Stomach (tissue), 9 donors: ENCODE data around the gene PROB1. TPM values are rescaled to one million over a fixed set of nuclear protein-coding genes. Genes with fewer than 3 reads are reported as not detected.
"Not testable (repeated sequence)": the region's sequence is repeated elsewhere in the genome, so short reads cannot be mapped to it uniquely, and the experiment has no call there.

Experiments used
- DNase-seq, 2 donors: peaks; one replicate each; pipeline versions ENCODE4 v3.0.0 to v3.0.0-alpha.2; 2013 to 2019
- H3K27ac ChIP-seq, 5 donors: fragments of 200-600 bp in 4 of 5; sonication (generic) in 4 of 5; one replicate each; pipeline ENCODE4 v1.5.1; 2013 to 2019; ENCODE audit warnings: mild to moderate bottlenecking in 1 of 5, moderate library complexity in 1 of 5
- H3K27me3 ChIP-seq, 3 donors: fragments of 200-600 bp; sonication (generic); one replicate each; pipeline ENCODE4 v1.5.1; 2017 to 2019; ENCODE audit warnings: mixed run types in 1 of 3
- H3K36me3 ChIP-seq, 4 donors: fragments of 200-600 bp; sonication (generic); 1 replicate in 3 of 4; 2 replicates in 1 of 4; pipeline ENCODE4 v1.5.1; 2016 to 2019
- H3K4me1 ChIP-seq, 4 donors: fragments of 200-600 bp; sonication (generic); one replicate each; pipeline ENCODE4 v1.5.1; 2016 to 2019
- H3K4me3 ChIP-seq, 4 donors: fragments of 200-600 bp; sonication (generic) in 3 of 4; one replicate each; pipeline ENCODE4 v1.5.1; 2016 to 2019; ENCODE audit warnings: mild to moderate bottlenecking in 1 of 4
- H3K9me3 ChIP-seq, 4 donors: fragments of 200-600 bp; sonication (generic); one replicate each; pipeline ENCODE4 v1.5.1; 2016 to 2019
- EP300 ChIP-seq: sonication (generic); formaldehyde crosslinking; IDR thresholded peaks from one replicate; pipeline ENCODE4 v1.6.1; 2017; ENCODE audit warnings: antibody characterized with exemption
- POLR2A ChIP-seq, 4 donors: fragments of 450-650 bp; IDR thresholded peaks; one replicate each; pipeline ENCODE4 v1.6.1; 2016; ENCODE audit warnings: antibody characterized with exemption in 4 of 4, control low read depth in 2 of 4, mild to moderate bottlenecking in 1 of 4, moderate library complexity in 1 of 4
- POLR2AphosphoS5 ChIP-seq, 3 donors: sonication (generic); formaldehyde crosslinking; IDR thresholded peaks; one replicate each; pipeline ENCODE4 v1.6.1; 2016; ENCODE audit warnings: antibody characterized with exemption in 3 of 3
- WGBS, 5 donors: extraction: QIAGEN DNeasy Blood & Tissue Kit in 3 of 5; methylation state at CpG; one replicate each; pipeline versions ENCODE4 v1.1.5 to v1.1.7; 2013 to 2018; 5-methylcytosine and 5-hydroxymethylcytosine counted together
- intact Hi-C: fragments of 100-400 bp; cut with DNase I; formaldehyde crosslinking; loops from one replicate; pipeline ENCODE4 v1.15.1; 2023; ENCODE audit warnings: low total_unique reads
- polyA plus RNA-seq, 3 donors: library from polyadenylated mRNA; stranded (reverse); fragments of 200-250 nt; gene quantifications; one replicate each; pipeline ENCODE4 v1.2.3, GENCODE V29; 2013
- total RNA-seq, 5 donors: library from RNA; depleted of rRNA; stranded (reverse); fragments of >200 nt; gene quantifications; one replicate each; pipeline versions ENCODE4 v1.1.0 to v1.2.3, GENCODE V29; 2014 to 2016
- TF ChIP-seq, protein P1 (sequence below), 7 experiments: fragments of 450-650 bp in 4 of 7; fragments of 200-600 bp in 3 of 7; sonication (generic) in 3 of 7; IDR thresholded peaks; one replicate each; pipeline ENCODE4 v1.5.1; 2016 to 2019; ENCODE audit warnings: antibody characterized with exemption in 7 of 7, control low read depth in 2 of 7, mild to moderate bottlenecking in 1 of 7
- donor health status: healthy with polysubstance abuse.
- donor health status: Bipolar disorder and iron deficiency.
- donor health status: healthy.

PROB1 gene
- total and polyA plus RNA-seq, 8 donors: 0.55 to 0.89 (median 0.73) TPM; not detected in 3

DNA sequence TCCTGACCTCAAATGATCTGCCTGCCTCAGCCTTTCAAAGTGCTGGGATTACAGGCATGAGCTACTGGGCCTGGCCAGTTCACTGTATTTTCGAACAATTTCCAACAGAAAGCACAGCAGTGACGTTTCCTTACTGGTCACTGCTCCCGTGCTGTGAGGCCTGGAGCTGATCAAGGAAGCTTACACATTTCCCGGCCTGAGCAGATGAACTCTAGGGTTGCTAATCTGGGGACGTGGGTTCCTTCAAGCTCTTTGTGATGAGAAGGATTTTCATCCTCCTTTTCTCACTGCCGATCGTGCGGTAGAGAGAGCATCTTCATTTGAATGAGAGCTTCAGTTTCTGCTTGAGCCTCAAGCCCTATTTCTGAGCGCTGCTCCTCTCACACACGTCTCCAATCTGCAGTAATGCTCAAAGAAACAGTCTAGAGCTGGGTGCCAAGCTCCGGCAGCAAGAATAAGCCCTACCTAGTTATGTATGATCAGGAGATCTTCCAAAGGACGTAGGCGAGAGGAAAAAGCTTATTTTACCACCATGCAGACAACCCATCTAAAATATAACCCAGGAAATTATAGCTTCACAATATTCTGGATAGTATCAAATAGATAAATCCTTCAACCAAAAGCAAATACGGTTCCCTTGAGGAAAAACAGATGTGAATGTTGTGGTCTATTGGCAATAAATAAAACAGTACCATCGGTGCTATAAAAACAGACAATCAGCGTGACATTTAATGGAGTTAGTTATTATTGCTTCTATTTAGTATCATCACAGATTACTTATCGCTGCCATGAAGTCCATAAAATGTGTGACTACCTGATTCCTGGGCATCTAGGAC is 16.3 kb upstream of the PROB1 start:
- Histone ChIP-seq H3K27me3 (no peaks in the 10 kb centered on the region), H3K4me3 (no peak overlapping the region), H3K27ac (peak overlapping the region in 1 of 5 donors; percentile 71), H3K36me3 (peaks cover 0 to 22% (median 15%) of the 10 kb centered on the region in 4 donors), H3K4me1 (peaks cover 5 to 36% (median 18%) of the 10 kb centered on the region in 4 donors), H3K9me3 (no peaks in the 10 kb centered on the region)
- 87 to 92% (median 89%) methylated on average over 17 of the region's 17 CpGs for WGBS, 5 donors
- no peak for TF ChIP-seq POLR2A (IDR thresholded peaks at IDR 0.05)
- TF ChIP-seq POLR2AphosphoS5 (IDR thresholded peaks at IDR 0.05): no peak
- TF ChIP-seq, protein P1, sequence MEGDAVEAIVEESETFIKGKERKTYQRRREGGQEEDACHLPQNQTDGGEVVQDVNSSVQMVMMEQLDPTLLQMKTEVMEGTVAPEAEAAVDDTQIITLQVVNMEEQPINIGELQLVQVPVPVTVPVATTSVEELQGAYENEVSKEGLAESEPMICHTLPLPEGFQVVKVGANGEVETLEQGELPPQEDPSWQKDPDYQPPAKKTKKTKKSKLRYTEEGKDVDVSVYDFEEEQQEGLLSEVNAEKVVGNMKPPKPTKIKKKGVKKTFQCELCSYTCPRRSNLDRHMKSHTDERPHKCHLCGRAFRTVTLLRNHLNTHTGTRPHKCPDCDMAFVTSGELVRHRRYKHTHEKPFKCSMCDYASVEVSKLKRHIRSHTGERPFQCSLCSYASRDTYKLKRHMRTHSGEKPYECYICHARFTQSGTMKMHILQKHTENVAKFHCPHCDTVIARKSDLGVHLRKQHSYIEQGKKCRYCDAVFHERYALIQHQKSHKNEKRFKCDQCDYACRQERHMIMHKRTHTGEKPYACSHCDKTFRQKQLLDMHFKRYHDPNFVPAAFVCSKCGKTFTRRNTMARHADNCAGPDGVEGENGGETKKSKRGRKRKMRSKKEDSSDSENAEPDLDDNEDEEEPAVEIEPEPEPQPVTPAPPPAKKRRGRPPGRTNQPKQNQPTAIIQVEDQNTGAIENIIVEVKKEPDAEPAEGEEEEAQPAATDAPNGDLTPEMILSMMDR (IDR thresholded peaks at IDR 0.05): no peak
- TF ChIP-seq EP300: no peak
- DNase-seq: no peak
- intact Hi-C loops: no loop called here

GRCh38 chr5:139410121-139410992 is 15.5 kb upstream of the PROB1 start:
- H3K9me3 ChIP-seq: no peaks in the 10 kb centered on the region
- peaks cover 0 to 22% (median 15%) of the 10 kb centered on the region in 4 donors for H3K36me3 ChIP-seq
- no peaks in the 10 kb centered on the region for H3K27me3 ChIP-seq
- intact Hi-C loops: no loop called here
- no peak overlapping the region for H3K4me3 ChIP-seq
- H3K27ac ChIP-seq: peak overlapping the region in 1 of 5 donors; percentile 71
- DNase-seq: no peak
- 58 to 80% (median 78%) methylated on average over 6 of the region's 6 CpGs for WGBS, 5 donors
- peaks cover 2 to 28% (median 11%) of the 10 kb centered on the region in 4 donors for H3K4me1 ChIP-seq
- no peak for TF ChIP-seq POLR2A (IDR thresholded peaks at IDR 0.05)
- TF ChIP-seq, protein P1 (IDR thresholded peaks at IDR 0.05): no peak
- no peak for TF ChIP-seq EP300
- TF ChIP-seq POLR2AphosphoS5 (IDR thresholded peaks at IDR 0.05): no peak

DNA sequence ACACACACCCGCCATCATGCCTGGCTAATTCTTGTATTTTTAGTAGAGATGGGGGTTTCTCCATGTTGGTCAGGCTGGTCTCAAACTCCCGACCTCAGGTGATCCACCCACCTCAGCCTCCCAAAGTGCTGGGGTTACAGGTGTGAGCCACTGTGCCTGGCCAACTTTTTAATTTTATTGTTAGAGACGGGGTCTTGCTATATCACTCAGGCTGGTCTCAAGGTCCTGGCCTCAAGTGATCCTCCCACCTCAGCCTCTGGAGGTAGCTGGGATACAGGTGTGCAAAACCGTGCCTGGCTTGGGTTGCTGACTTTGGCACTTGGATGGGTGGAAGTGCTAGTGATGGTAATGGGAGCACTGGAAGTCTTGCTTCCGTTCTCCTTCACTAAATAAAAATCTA is 14.2 kb upstream of the PROB1 start:
- H3K9me3 ChIP-seq, H3K27me3 ChIP-seq, intact Hi-C loops, H3K4me3 ChIP-seq, DNase-seq: not testable (repeated sequence)
- 86 to 94% (median 90%) methylated on average over 5 of the region's 5 CpGs for WGBS, 5 donors
- Histone ChIP-seq H3K36me3 (peaks cover 0 to 22% (median 15%) of the 10 kb centered on the region in 4 donors), H3K27ac (peak overlapping the region in 1 of 5 donors; percentile 71), H3K4me1 (peaks cover 4 to 23% (median 8%) of the 10 kb centered on the region in 4 donors)

GRCh38 chr5:139408191-139408590 is 13.3 kb upstream of the PROB1 start:
- TF ChIP-seq POLR2A (IDR thresholded peaks at IDR 0.05): no peak
- TF ChIP-seq, protein P1 (IDR thresholded peaks at IDR 0.05): no peak
- TF ChIP-seq EP300: no peak
- no peak for TF ChIP-seq POLR2AphosphoS5 (IDR thresholded peaks at IDR 0.05)
- WGBS, 5 donors: 92 to 97% (median 95%) methylated on average over 7 of the region's 7 CpGs
- Histone ChIP-seq H3K4me1 (peaks cover 8 to 26% (median 12%) of the 10 kb centered on the region in 4 donors), H3K9me3 (no peaks in the 10 kb centered on the region), H3K36me3 (peaks cover 0 to 14% (median 8%) of the 10 kb centered on the region in 4 donors), H3K27ac (no peak overlapping the region), H3K4me3 (no peak overlapping the region), H3K27me3 (no peaks in the 10 kb centered on the region)
- DNase-seq: no peak
- intact Hi-C loops: no loop called here
